IMR-90 (cell line): ENCODE measurements around the gene ALCAM. TPM values are rescaled to one million over a fixed set of nuclear protein-coding genes. Genes with fewer than 3 reads are reported as not detected.

Experiments
- ATAC-seq: fragments of 200-7000 bp; cut with Tn5 transposase; 2 replicates; pipeline ENCODE4 v1.9.1; 2020; ENCODE audit warnings: low read depth, mild to moderate bottlenecking, moderate library complexity
- BruUV-seq: library from RNA; stranded (reverse); fragments of 400-500 nt; replicated peaks from 2 replicates; lab custom pipeline; 2021; lab: Mats Ljungman, UMichigan
- CTCF ChIA-PET: fragments of 300-600 bp; formaldehyde crosslinking; extraction: SDS; loops from one replicate; lab custom pipeline; 2021; ENCODE audit warnings: antibody characterized with exemption; lab: Yijun Ruan, JAX
- POLR2A ChIA-PET: fragments of 300-600 bp; sonication (Branson Sonifier 250); formaldehyde crosslinking; loops from one replicate; lab custom pipeline; 2022; ENCODE audit warnings: antibody characterized with exemption; ENCODE audit not compliant: unreplicated experiment; lab: Charles Lee
- DNase-seq: peaks from one replicate; pipeline ENCODE4 v3.0.0; 2013
- H2AFZ ChIP-seq: replicated peaks from 2 replicates; pipeline ENCODE3; 2013; ENCODE audit warnings: low read length, mild to moderate bottlenecking; ENCODE audit not compliant: poor library complexity
- H2AK5ac ChIP-seq: 2 replicates; pipeline ENCODE4 v1.6.1; 2013; ENCODE audit warnings: low read depth, low read length, inconsistent platforms
- H2AK9ac ChIP-seq: replicated peaks from 2 replicates; pipeline ENCODE3; 2013; ENCODE audit warnings: mild to moderate bottlenecking, low read depth, low read length, moderate library complexity; ENCODE audit not compliant: poor library complexity
- H2BK120ac ChIP-seq: 2 replicates; pipeline ENCODE4 v1.6.1; 2013; ENCODE audit warnings: low read depth, low read length, inconsistent platforms
- H2BK15ac ChIP-seq: 3 replicates; pipeline ENCODE4 v1.6.1; 2013; ENCODE audit warnings: low read depth, low read length, inconsistent platforms
- H2BK20ac ChIP-seq: 2 replicates; pipeline ENCODE4 v1.6.1; 2013; ENCODE audit warnings: low read depth, mild to moderate bottlenecking, inconsistent platforms, low read length, moderate library complexity
- H2BK5ac ChIP-seq: 2 replicates; pipeline ENCODE4 v1.6.1; 2013; ENCODE audit warnings: mild to moderate bottlenecking, low read depth, low read length, inconsistent platforms; ENCODE audit not compliant: poor library complexity, severe bottlenecking
- H3K14ac ChIP-seq: replicated peaks from 2 replicates; pipeline ENCODE4 v1.6.1; 2013; ENCODE audit warnings: low read depth, low read length, inconsistent platforms
- H3K18ac ChIP-seq: 2 replicates; pipeline ENCODE4 v1.6.1; 2013; ENCODE audit warnings: low read depth, low read length, control low read depth
- H3K23ac ChIP-seq: 2 replicates; pipeline ENCODE4 v1.6.1; 2013; ENCODE audit warnings: low read depth, low read length, inconsistent platforms
- H3K27ac ChIP-seq: 2 replicates; pipeline ENCODE4 v1.5.1; 2013; ENCODE audit warnings: mild to moderate bottlenecking, control low read depth, low read length; ENCODE audit not compliant: insufficient read depth
- H3K27me3 ChIP-seq: 2 replicates; pipeline ENCODE4 v1.6.1; 2013; ENCODE audit warnings: low read length; ENCODE audit not compliant: control insufficient read depth, insufficient read depth
- H3K36me3 ChIP-seq: 2 replicates; pipeline ENCODE4 v1.6.1; 2013; ENCODE audit warnings: low read length, mixed read lengths; ENCODE audit not compliant: control insufficient read depth, insufficient read depth
- H3K4ac ChIP-seq: 2 replicates; pipeline ENCODE4 v1.6.1; 2013; ENCODE audit warnings: low read depth, low read length, inconsistent platforms
- H3K4me1 ChIP-seq: 2 replicates; pipeline ENCODE4 v1.6.1; 2013; ENCODE audit warnings: low read length, mixed read lengths; ENCODE audit not compliant: control insufficient read depth, insufficient read depth
- H3K4me2 ChIP-seq: 2 replicates; pipeline ENCODE4 v1.6.1; 2013; ENCODE audit warnings: low read depth, mild to moderate bottlenecking, control low read depth, low read length, moderate library complexity
- H3K4me3 ChIP-seq: 2 replicates; pipeline ENCODE4 v1.5.1; 2013; ENCODE audit warnings: low read depth, mild to moderate bottlenecking, control low read depth, low read length, moderate library complexity; ENCODE audit not compliant: insufficient read depth
- H3K56ac ChIP-seq: 2 replicates; pipeline ENCODE4 v1.6.1; 2013; ENCODE audit warnings: low read length, inconsistent platforms; ENCODE audit not compliant: insufficient read depth; ENCODE audit errors: extremely low read depth
- H3K79me1 ChIP-seq, 2 experiments: 2 replicates each; pipeline ENCODE4 v1.6.1; 2013; ENCODE audit warnings: low read length in 2 of 2, inconsistent platforms in 1 of 2, low read depth in 1 of 2
- H3K9ac ChIP-seq: 2 replicates; pipeline ENCODE4 v1.6.1; 2013; ENCODE audit warnings: low read depth, low read length, control low read depth
- H3K9me1 ChIP-seq: 2 replicates; pipeline ENCODE4 v1.6.1; 2013; ENCODE audit warnings: low read length, inconsistent platforms; ENCODE audit not compliant: insufficient read depth
- H3K9me3 ChIP-seq: 2 replicates; pipeline ENCODE4 v1.6.1; 2013; ENCODE audit warnings: low read length; ENCODE audit not compliant: control insufficient read depth, insufficient read depth
- H4K20me1 ChIP-seq: 2 replicates; pipeline ENCODE4 v1.6.1; 2013; ENCODE audit warnings: low read length, inconsistent platforms; ENCODE audit not compliant: insufficient read depth
- H4K5ac ChIP-seq: 2 replicates; pipeline ENCODE4 v1.6.1; 2013; ENCODE audit warnings: mild to moderate bottlenecking, low read depth, low read length, control low read depth
- H4K8ac ChIP-seq, 2 experiments: 2 replicates each; pipeline ENCODE4 v1.6.1; 2013; ENCODE audit warnings: low read depth in 2 of 2, low read length in 2 of 2, control low read depth in 1 of 2, inconsistent platforms in 1 of 2
- H4K91ac ChIP-seq: 2 replicates; pipeline ENCODE4 v1.6.1; 2013; ENCODE audit warnings: low read depth, low read length, inconsistent platforms; ENCODE audit not compliant: insufficient read depth
- CEBPB ChIP-seq: IDR thresholded peaks from 2 replicates; pipeline ENCODE4 v1.6.1; 2012; ENCODE audit warnings: low read depth, low read length, improper control_type of control experiment
- CHD1 ChIP-seq: IDR thresholded peaks from 2 replicates; pipeline ENCODE4 v1.6.1; 2012; ENCODE audit warnings: low read depth, low read length, improper control_type of control experiment
- FOS ChIP-seq: fragments of 150-350 bp; IDR thresholded peaks from 2 replicates; pipeline ENCODE4 v1.6.1; 2016; ENCODE audit warnings: low read depth, low read length
- MAFK ChIP-seq: IDR thresholded peaks from 2 replicates; pipeline ENCODE4 v1.6.1; 2012; ENCODE audit warnings: low read depth, low read length, improper control_type of control experiment
- MAZ ChIP-seq: IDR thresholded peaks from 2 replicates; pipeline ENCODE4 v1.6.1; 2012; ENCODE audit warnings: low read depth, mild to moderate bottlenecking, low read length, improper control_type of control experiment, moderate library complexity, borderline replicate concordance
- MXI1 ChIP-seq: IDR thresholded peaks from 2 replicates; pipeline ENCODE4 v1.6.1; 2012; ENCODE audit warnings: low read depth, mild to moderate bottlenecking, low read length, moderate library complexity, borderline replicate concordance
- NFE2L2 ChIP-seq: fragments of 150-350 bp; IDR thresholded peaks from 2 replicates; pipeline ENCODE4 v1.6.1; 2016; ENCODE audit warnings: low read depth, mild to moderate bottlenecking, low read length
- RAD21 ChIP-seq: IDR thresholded peaks from 2 replicates; pipeline ENCODE4 v1.6.1; 2012; ENCODE audit warnings: low read length, improper control_type of control experiment
- RCOR1 ChIP-seq: IDR thresholded peaks from 2 replicates; pipeline ENCODE4 v1.6.1; 2012; ENCODE audit warnings: mild to moderate bottlenecking, low read length, improper control_type of control experiment; ENCODE audit not compliant: insufficient replicate concordance
- RFX5 ChIP-seq: IDR thresholded peaks from 2 replicates; pipeline ENCODE4 v1.8.0; 2012; ENCODE audit warnings: low read depth, mild to moderate bottlenecking, low read length, moderate library complexity
- SMC3 ChIP-seq: fragments of 150-350 bp; IDR thresholded peaks from 2 replicates; pipeline ENCODE4 v1.6.1; 2016; ENCODE audit warnings: low read depth, mild to moderate bottlenecking, antibody characterized with exemption, low read length, moderate library complexity
- WGBS, 2 experiments: methylation state at CpG; one replicate each; pipeline versions ENCODE4 v1.1.5 to v1.1.7; 2013; ENCODE audit warnings: missing lambda C conversion rate in 2 of 2; ENCODE audit not compliant: insufficient read length in 1 of 2; ENCODE audit errors: extremely low coverage in 2 of 2; 5-methylcytosine and 5-hydroxymethylcytosine counted together
- dilution Hi-C: fragments of 300-500 bp; cut with HindIII; formaldehyde crosslinking; loops from one replicate; pipeline ENCODE4 v1.14.3; 2018; ENCODE audit warnings: low sequenced_read_pairs; ENCODE audit not compliant: unreplicated experiment
- in situ Hi-C: fragments of 300-500 bp; cut with MboI; formaldehyde crosslinking; loops from 3 replicates; pipeline ENCODE4 v1.14.3; 2019; ENCODE audit warnings: low sequenced_read_pairs, inconsistent platforms, mixed read lengths
- intact Hi-C: fragments of 100-400 bp; cut with micrococcal nuclease; formaldehyde crosslinking; loops from 2 replicates; pipeline ENCODE4 v1.10.0; 2022
- polyA plus RNA-seq, 3 experiments: library from polyadenylated mRNA; depleted of rRNA; stranded (reverse); fragments of >200 nt; gene quantifications; 2 replicates each; pipeline ENCODE4 v1.2.3, GENCODE V29; 2012; ENCODE audit warnings: low replicate concordance in 1 of 3
- total RNA-seq: library from RNA; depleted of rRNA; stranded (reverse); fragments of >200 nt; gene quantifications from 2 replicates; pipeline ENCODE4 v1.2.3, GENCODE V29; 2012
- TF ChIP-seq, protein P1 (sequence below): fragments of 150-350 bp; IDR thresholded peaks from 2 replicates; pipeline ENCODE4 v1.6.1; 2017; ENCODE audit warnings: mild to moderate bottlenecking, antibody characterized with exemption, low read length, low read depth
- TF ChIP-seq, protein P2 (sequence below): fragments of 150-350 bp; IDR thresholded peaks from 2 replicates; pipeline ENCODE4 v1.6.1; 2016; ENCODE audit warnings: low read depth, mild to moderate bottlenecking, low read length, moderate library complexity, borderline replicate concordance
- TF ChIP-seq, protein P3 (sequence below): conservative IDR thresholded peaks from 2 replicates; pipeline ENCODE4 v1.5.1; 2012; ENCODE audit warnings: mild to moderate bottlenecking, low read depth, low read length, improper control_type of control experiment

Gene ALCAM
- total and polyA plus RNA-seq, 2 of the 4 experiments (the other 2 are of a cell fraction): 117 to 423 TPM

DNA sequence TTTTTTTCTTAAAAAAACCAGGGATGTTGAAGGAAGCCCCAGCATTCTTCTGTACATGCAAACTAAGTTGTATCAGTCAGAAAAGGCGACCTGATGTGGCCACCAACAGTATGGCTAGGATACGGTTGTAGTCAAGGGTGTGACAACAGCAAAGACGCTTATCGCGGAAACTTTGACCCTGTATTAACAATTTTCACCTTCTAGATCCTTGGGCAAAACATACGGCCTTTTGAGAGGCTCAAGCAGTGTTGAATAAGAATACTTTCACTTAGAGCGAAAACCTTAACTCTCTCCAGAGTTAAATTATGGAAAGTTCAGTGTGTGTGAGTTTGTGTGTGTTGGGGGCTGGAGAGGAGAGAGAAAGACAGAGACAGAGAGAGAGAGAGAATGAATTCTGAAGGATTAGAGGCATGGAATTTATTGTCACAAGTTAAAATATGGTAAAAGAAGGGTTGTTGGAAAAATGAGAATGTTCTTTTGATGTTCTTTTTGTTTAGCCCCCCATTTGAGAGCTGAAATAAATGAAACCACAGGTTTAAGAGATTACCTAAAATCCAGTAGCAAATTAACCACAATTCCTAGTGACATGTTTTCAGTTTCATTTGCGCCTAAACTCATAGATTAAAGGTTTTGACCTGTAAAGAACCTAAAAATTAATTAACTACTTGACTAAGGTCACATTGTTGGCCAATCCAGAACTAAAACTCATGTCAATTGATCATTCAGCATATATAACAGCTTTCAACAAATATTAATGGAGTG lies 9.2 kb downstream of the ALCAM start:
- Histone ChIP-seq H2BK120ac (no peak overlapping the region), H3K4me1 (peaks cover 3% of the 10 kb centered on the region; the same call in 1 of the 2 replicates), H3K4ac (0 out of 2 replicates have a peak overlapping the region, but pooled peaks have one; percentile 12), H3K56ac (no peak overlapping the region), H3K9me3 (no peaks in the 10 kb centered on the region), H4K20me1 (no peaks in the 10 kb centered on the region; the same call in 1 of the 2 replicates), H3K4me3 (no peak overlapping the region), H3K27ac (no peak overlapping the region), H4K5ac (peak overlapping the region; percentile 72; the same call in 1 of the 2 replicates), H3K23ac (no peak overlapping the region), H3K36me3 (0 out of 2 replicates have a peak, but pooled peaks cover 1% of the 10 kb centered on the region), H3K9me1 (0 out of 2 replicates have a peak, but pooled peaks cover 3% of the 10 kb centered on the region), H4K91ac (no peak overlapping the region), H2BK5ac (no peak overlapping the region), H2AK9ac (no peak overlapping the region), H2AFZ (no peak overlapping the region), H4K8ac (no peak overlapping the region), H3K27me3 (no peaks in the 10 kb centered on the region), H3K14ac (no peak overlapping the region), H3K18ac (peak overlapping the region; percentile 61; the same call in 1 of the 2 replicates), H3K9ac (no peak overlapping the region), H3K79me1 (peaks cover 0 to 23% of the 10 kb centered on the region in 2 experiments; a peak in 2 of 4 replicates), H2AK5ac (no peak overlapping the region), H3K4me2 (peak overlapping the region; percentile 38), H2BK20ac (no peak overlapping the region), H2BK15ac (no peak overlapping the region)
- no peak for DNase-seq
- BruUV-seq: no TSS peak
- POLR2A ChIA-PET: no interaction called here
- no peak for ATAC-seq
- CTCF ChIA-PET: no interaction called here
- dilution Hi-C loops: no loop called here
- intact Hi-C loops: no loop called here
- in situ Hi-C loops: loop anchor here (5.0 kb wide), 1 partner anchor 136 kb away; no protein-coding TSS in a partner anchor
- no CpG with 5 or more reads among the region's 8 CpGs for WGBS, 2 experiments
- TF ChIP-seq MXI1 (no peak), RFX5 (no peak), CHD1 (no peak), MAZ (no peak), SMC3 (no peak), NFE2L2 (no peak), FOS (no peak), RAD21 (no peak), MAFK (no peak), CEBPB (no peak), RCOR1 (no peak)
- TF ChIP-seq, protein P1, sequence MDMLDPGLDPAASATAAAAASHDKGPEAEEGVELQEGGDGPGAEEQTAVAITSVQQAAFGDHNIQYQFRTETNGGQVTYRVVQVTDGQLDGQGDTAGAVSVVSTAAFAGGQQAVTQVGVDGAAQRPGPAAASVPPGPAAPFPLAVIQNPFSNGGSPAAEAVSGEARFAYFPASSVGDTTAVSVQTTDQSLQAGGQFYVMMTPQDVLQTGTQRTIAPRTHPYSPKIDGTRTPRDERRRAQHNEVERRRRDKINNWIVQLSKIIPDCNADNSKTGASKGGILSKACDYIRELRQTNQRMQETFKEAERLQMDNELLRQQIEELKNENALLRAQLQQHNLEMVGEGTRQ: no peak
- TF ChIP-seq, protein P2, sequence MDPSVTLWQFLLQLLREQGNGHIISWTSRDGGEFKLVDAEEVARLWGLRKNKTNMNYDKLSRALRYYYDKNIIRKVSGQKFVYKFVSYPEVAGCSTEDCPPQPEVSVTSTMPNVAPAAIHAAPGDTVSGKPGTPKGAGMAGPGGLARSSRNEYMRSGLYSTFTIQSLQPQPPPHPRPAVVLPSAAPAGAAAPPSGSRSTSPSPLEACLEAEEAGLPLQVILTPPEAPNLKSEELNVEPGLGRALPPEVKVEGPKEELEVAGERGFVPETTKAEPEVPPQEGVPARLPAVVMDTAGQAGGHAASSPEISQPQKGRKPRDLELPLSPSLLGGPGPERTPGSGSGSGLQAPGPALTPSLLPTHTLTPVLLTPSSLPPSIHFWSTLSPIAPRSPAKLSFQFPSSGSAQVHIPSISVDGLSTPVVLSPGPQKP: no peak
- TF ChIP-seq, protein P3, sequence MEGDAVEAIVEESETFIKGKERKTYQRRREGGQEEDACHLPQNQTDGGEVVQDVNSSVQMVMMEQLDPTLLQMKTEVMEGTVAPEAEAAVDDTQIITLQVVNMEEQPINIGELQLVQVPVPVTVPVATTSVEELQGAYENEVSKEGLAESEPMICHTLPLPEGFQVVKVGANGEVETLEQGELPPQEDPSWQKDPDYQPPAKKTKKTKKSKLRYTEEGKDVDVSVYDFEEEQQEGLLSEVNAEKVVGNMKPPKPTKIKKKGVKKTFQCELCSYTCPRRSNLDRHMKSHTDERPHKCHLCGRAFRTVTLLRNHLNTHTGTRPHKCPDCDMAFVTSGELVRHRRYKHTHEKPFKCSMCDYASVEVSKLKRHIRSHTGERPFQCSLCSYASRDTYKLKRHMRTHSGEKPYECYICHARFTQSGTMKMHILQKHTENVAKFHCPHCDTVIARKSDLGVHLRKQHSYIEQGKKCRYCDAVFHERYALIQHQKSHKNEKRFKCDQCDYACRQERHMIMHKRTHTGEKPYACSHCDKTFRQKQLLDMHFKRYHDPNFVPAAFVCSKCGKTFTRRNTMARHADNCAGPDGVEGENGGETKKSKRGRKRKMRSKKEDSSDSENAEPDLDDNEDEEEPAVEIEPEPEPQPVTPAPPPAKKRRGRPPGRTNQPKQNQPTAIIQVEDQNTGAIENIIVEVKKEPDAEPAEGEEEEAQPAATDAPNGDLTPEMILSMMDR: no peak
